ENCODE data around the gene SH2B2.
A peak's percentile ranks its signal among the peaks of the same experiment; 100 is the strongest.

Gene SH2B2

GRCh38 chr7:102318482-102318971, 31.9 kb downstream of the SH2B2 start:
- Histone ChIP-seq H3K4me2 (ENCODE audit: low read length) (no peak overlapping the region), H3K9ac (no peak overlapping the region), H2AFZ (no peak overlapping the region), H3K79me2 (no peaks in the 10 kb centered on the region), H3K36me3 (ENCODE audit: control insufficient read depth, insufficient read depth, low read length) (no peaks in the 10 kb centered on the region), H3K27me3 (ENCODE audit: control insufficient read depth, insufficient read depth, low read length) (no peaks in the 10 kb centered on the region), H3K4me1 (no peaks in the 10 kb centered on the region), H3K4me3 (ENCODE audit: low read depth, low read length) (no peak overlapping the region), H3K9me3 (ENCODE audit: control insufficient read depth, low read length) (no peaks in the 10 kb centered on the region), H3K27ac (peak overlapping the region; percentile 9)
- TF ChIP-seq, protein P1, sequence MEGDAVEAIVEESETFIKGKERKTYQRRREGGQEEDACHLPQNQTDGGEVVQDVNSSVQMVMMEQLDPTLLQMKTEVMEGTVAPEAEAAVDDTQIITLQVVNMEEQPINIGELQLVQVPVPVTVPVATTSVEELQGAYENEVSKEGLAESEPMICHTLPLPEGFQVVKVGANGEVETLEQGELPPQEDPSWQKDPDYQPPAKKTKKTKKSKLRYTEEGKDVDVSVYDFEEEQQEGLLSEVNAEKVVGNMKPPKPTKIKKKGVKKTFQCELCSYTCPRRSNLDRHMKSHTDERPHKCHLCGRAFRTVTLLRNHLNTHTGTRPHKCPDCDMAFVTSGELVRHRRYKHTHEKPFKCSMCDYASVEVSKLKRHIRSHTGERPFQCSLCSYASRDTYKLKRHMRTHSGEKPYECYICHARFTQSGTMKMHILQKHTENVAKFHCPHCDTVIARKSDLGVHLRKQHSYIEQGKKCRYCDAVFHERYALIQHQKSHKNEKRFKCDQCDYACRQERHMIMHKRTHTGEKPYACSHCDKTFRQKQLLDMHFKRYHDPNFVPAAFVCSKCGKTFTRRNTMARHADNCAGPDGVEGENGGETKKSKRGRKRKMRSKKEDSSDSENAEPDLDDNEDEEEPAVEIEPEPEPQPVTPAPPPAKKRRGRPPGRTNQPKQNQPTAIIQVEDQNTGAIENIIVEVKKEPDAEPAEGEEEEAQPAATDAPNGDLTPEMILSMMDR (IDR thresholded peaks at IDR 0.05), result no peak

DNA sequence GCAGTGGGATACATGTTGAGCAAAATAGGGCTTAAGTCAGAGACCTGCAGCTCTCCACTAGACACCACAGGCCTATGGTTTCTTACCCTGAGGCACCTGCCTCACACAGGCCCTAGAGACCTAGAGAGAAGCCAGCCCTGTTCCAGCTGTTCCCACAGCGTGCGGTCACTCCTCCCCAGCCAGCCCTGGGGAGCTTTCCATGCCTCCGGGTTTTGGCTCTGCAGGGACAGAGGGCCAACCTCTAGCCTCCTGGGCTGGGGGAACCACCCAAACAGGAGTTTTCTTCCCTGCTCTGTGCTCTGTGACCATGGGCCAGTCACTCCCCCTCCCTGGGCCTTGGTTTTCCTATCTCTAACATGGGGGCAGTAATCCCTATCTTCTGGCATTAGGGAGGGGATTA, 33.0 kb downstream of the SH2B2 start:
- H3K79me2 ChIP-seq, result no peaks in the 10 kb centered on the region
- no peak overlapping the region for H3K4me2 ChIP-seq (ENCODE audit: low read length)
- no peak overlapping the region for H2AFZ ChIP-seq
- H3K27me3 ChIP-seq (ENCODE audit: control insufficient read depth, insufficient read depth, low read length), result no peaks in the 10 kb centered on the region
- H3K36me3 ChIP-seq (ENCODE audit: control insufficient read depth, insufficient read depth, low read length), result no peaks in the 10 kb centered on the region
- H3K4me3 ChIP-seq (ENCODE audit: low read depth, low read length), result no peak overlapping the region
- H3K4me1 ChIP-seq, result no peaks in the 10 kb centered on the region
- H3K9me3 ChIP-seq (ENCODE audit: control insufficient read depth, low read length), result no peaks in the 10 kb centered on the region
- TF ChIP-seq, protein P1 (IDR thresholded peaks at IDR 0.05), result no peak
- H3K27ac ChIP-seq, result no peak overlapping the region
- H3K9ac ChIP-seq, result no peak overlapping the region

GRCh38 chr7:102320181-102320580, 33.5 kb downstream of the SH2B2 start:
- Histone ChIP-seq H3K79me2 (no peaks in the 10 kb centered on the region), H3K4me2 (ENCODE audit: low read length) (no peak overlapping the region), H3K4me3 (ENCODE audit: low read depth, low read length) (no peak overlapping the region), H3K4me1 (no peaks in the 10 kb centered on the region), H3K36me3 (ENCODE audit: control insufficient read depth, insufficient read depth, low read length) (no peaks in the 10 kb centered on the region), H3K9me3 (ENCODE audit: control insufficient read depth, low read length) (no peaks in the 10 kb centered on the region), H3K9ac (no peak overlapping the region), H3K27ac (no peak overlapping the region), H3K27me3 (ENCODE audit: control insufficient read depth, insufficient read depth, low read length) (no peaks in the 10 kb centered on the region), H2AFZ (no peak overlapping the region)
- TF ChIP-seq, protein P1 (IDR thresholded peaks at IDR 0.05), result no peak

DNA sequence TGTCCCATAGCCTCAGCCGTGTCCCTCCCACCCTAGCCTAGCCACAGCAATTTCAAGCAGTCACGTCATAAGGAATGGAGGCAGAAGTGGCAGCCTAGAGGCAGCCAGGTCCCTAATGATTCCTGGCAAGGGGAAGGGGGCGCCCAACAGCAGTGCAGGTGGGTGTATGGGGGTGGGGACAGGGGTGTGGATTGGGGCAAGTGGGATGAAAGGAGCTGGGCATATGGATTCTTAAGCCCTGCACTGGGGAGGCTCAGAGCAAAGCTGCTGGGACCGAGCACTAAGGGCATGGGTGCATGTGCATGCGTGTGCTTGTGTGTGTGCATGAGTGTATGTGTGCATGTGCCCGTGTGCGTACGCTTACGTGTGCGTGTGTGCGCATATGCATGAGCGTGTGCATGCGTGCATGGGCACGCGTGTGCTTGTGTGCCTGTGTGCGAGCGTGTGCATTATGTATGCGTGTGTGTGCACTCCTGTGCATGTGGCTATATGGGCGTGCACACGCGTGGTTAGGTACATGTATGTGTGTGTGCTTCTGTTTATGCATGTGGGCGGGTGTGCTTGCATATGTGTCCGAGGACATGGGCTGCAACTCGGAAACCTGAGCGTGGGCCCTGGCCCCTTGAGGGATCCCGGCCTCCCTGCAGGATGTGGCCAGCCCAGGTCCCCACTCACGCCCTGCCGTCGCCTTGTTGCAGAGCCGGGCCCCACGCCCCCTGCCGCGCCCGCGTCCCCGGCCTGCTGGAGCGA, 34.1 kb downstream of the SH2B2 start:
- Histone ChIP-seq H3K4me2 (ENCODE audit: low read length) (no peak overlapping the region), H3K4me3 (ENCODE audit: low read depth, low read length) (no peak overlapping the region)

More for the DNA sequence above, 34.1 kb downstream of the SH2B2 start:
- TF ChIP-seq, protein P1 (IDR thresholded peaks at IDR 0.05), result no peak
- Histone ChIP-seq H3K27me3 (ENCODE audit: control insufficient read depth, insufficient read depth, low read length) (no peaks in the 10 kb centered on the region), H3K9ac (no peak overlapping the region), H3K27ac (no peak overlapping the region), H3K79me2 (no peaks in the 10 kb centered on the region), H3K9me3 (ENCODE audit: control insufficient read depth, low read length) (no peaks in the 10 kb centered on the region), H3K4me1 (no peaks in the 10 kb centered on the region), H2AFZ (no peak overlapping the region), H3K36me3 (ENCODE audit: control insufficient read depth, insufficient read depth, low read length) (no peaks in the 10 kb centered on the region)

All from parathyroid adenoma (tissue), 2 donors.